Keratinocyte (primary cell): Measurements from ENCODE around the gene TAX1BP3. TPM values are rescaled to one million over a fixed set of nuclear protein-coding genes. Genes with fewer than 3 reads are reported as not detected.

ENCODE experiments used
- DNase-seq: peaks from one replicate; pipeline ENCODE4 v3.0.0-alpha.2; 2011; ENCODE audit warnings: low read depth, missing footprints, low spot score
- FAIRE-seq: peaks from 2 replicates; lab custom pipeline; 2011; peaks lifted over from hg19 to GRCh38; lab: Jason Lieb, UNC
- H2AFZ ChIP-seq: 2 replicates; pipeline ENCODE4 v1.6.0; 2012; ENCODE audit warnings: low read length, control low read depth, inconsistent platforms; ENCODE audit not compliant: control insufficient read depth
- H3K27ac ChIP-seq: 2 replicates; pipeline ENCODE4 v1.5.1; 2011; ENCODE audit warnings: low read length; ENCODE audit not compliant: control insufficient read depth, insufficient read depth
- H3K27me3 ChIP-seq: 3 replicates; pipeline ENCODE4 v1.6.0; 2011; ENCODE audit warnings: low read length; ENCODE audit not compliant: control insufficient read depth, insufficient read depth; ENCODE audit errors: extremely low read depth
- H3K36me3 ChIP-seq, 2 experiments: 2 replicates in 1 of 2; 3 replicates in 1 of 2; pipeline ENCODE4 v1.5.1; 2011; ENCODE audit warnings: low read length in 2 of 2, mild to moderate bottlenecking in 1 of 2; ENCODE audit not compliant: control insufficient read depth in 2 of 2, insufficient read depth in 2 of 2; ENCODE audit errors: extremely low read depth in 1 of 2
- H3K4me1 ChIP-seq: 3 replicates; pipeline ENCODE4 v1.5.1; 2011; ENCODE audit warnings: low read length; ENCODE audit not compliant: control insufficient read depth, insufficient read depth; ENCODE audit errors: extremely low read depth
- H3K4me2 ChIP-seq: 3 replicates; pipeline ENCODE4 v1.6.0; 2011; ENCODE audit warnings: low read depth, low read length; ENCODE audit not compliant: control insufficient read depth, insufficient read depth; ENCODE audit errors: extremely low read depth
- H3K4me3 ChIP-seq, 3 experiments: fragments of 200-600 bp in 1 of 3; sonication (generic) in 1 of 3; 2 replicates in 2 of 3; 3 replicates in 1 of 3; pipeline ENCODE4 v1.5.1; 2011 to 2016; ENCODE audit warnings: low read length in 3 of 3, mild to moderate bottlenecking in 3 of 3, control low read depth in 2 of 3, inconsistent platforms in 1 of 3, low read depth in 1 of 3, mixed read lengths in 1 of 3, mixed run types in 1 of 3, moderate library complexity in 1 of 3; ENCODE audit not compliant: control insufficient read depth in 2 of 3, insufficient read depth in 2 of 3; ENCODE audit errors: extremely low read depth in 1 of 3
- H3K79me2 ChIP-seq: 2 replicates; pipeline ENCODE4 v1.6.0; 2012; ENCODE audit warnings: low read length; ENCODE audit not compliant: control insufficient read depth, insufficient read depth
- H3K9ac ChIP-seq: 3 replicates; pipeline ENCODE4 v1.6.0; 2011; ENCODE audit warnings: low read length; ENCODE audit not compliant: control insufficient read depth, insufficient read depth; ENCODE audit errors: extremely low read depth
- H3K9me1 ChIP-seq: 3 replicates; pipeline ENCODE4 v1.6.0; 2011; ENCODE audit warnings: low read length; ENCODE audit not compliant: control insufficient read depth, insufficient read depth; ENCODE audit errors: extremely low read depth
- H3K9me3 ChIP-seq: 2 replicates; pipeline ENCODE4 v1.5.1; 2012; ENCODE audit warnings: low read depth, low read length; ENCODE audit not compliant: control insufficient read depth
- H4K20me1 ChIP-seq: 3 replicates; pipeline ENCODE4 v1.6.0; 2011; ENCODE audit warnings: low read length; ENCODE audit not compliant: control insufficient read depth, insufficient read depth; ENCODE audit errors: extremely low read depth
- EZH2 ChIP-seq: IDR thresholded peaks from one replicate; pipeline ENCODE4 v1.6.1; 2012; ENCODE audit warnings: inconsistent platforms, mild to moderate bottlenecking, low read length, moderate library complexity
- dilution Hi-C: fragments of 300-500 bp; cut with MboI; formaldehyde crosslinking; loops from one replicate; pipeline ENCODE4 v1.7.0; 2020; ENCODE audit warnings: low sequenced_read_pairs; ENCODE audit not compliant: extremely low pct_ligation_motif_present
- polyA plus RNA-seq, 5 experiments: library from polyadenylated mRNA; depleted of rRNA in 3 of 5; stranded (reverse) in 3 of 5; stranded (forward) in 1 of 5; unstranded in 1 of 5; fragments of >200 nt; gene quantifications; 1 replicate in 1 of 5; 2 replicates in 3 of 5; 3 replicates in 1 of 5; pipeline versions ENCODE4 v1.2.1 to v1.2.3, GENCODE V29; 2011 to 2012; ENCODE audit warnings: missing spikeins in 2 of 5, low read depth in 1 of 5, low replicate concordance in 1 of 5
- TF ChIP-seq, protein P1 (sequence below), 3 experiments: IDR thresholded peaks in 1 of 3; conservative IDR thresholded peaks in 1 of 3; optimal IDR thresholded peaks in 1 of 3; 2 replicates in 2 of 3; 3 replicates in 1 of 3; pipeline versions ENCODE3 to v1.5.1; 2011; ENCODE audit warnings: low read length in 3 of 3, mild to moderate bottlenecking in 3 of 3, moderate library complexity in 2 of 3, control low read depth in 1 of 3, inconsistent platforms in 1 of 3; ENCODE audit not compliant: insufficient read depth in 2 of 3; ENCODE audit errors: extremely low read depth in 1 of 3

The TAX1BP3 gene
- polyA plus RNA-seq, 1 donor (not counting 4 experiments of a cell fraction or from before 2014, with no cell fraction given): 126 TPM

DNA sequence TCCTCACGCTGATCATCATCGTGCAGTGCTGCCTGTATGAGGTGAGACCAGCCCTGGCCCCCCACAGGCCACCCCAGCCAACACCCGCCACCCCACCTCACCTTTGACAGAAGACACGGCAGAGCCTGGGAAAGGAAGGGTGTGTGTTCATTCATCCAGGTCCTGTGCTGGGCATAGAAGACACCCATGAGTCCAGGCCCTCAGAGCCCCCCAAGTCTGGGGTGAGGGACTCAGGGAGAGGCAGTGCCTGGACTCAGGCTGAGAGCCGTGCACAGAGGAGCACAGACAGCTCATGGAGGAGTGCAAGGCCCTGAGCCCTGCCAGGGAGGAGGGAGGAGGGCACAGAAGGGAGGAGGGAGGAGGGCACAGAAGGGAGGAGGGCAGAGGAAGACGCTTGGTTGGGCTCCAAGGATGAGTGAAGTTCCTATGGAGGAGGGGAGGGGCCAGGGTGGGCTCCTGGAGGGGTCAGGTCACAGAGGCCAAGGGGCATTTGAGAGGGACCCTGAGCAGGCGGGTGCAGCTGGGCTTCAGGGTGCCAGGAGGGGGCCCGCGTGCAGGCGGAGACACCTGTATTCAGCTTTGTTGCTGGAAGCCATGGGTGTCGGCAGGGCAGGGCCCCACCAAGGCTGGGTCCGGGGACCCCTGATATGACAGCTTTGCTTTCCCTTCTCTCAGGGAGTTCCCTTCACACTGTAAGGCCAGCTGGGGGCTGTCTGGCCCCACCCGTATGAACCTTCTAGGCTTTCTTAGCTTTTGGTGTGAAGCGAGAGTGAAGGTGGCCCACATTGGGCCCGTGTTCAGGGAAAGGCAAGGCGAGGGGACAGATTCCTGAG is 11.4 kb downstream of the TAX1BP3 start:
- Histone ChIP-seq H3K27ac (no peak overlapping the region), H3K36me3 (peaks cover 6 to 12% of the 10 kb centered on the region in 2 experiments), H3K79me2 (no peaks in the 10 kb centered on the region), H3K4me2 (no peak overlapping the region), H3K4me1 (peaks cover 17% of the 10 kb centered on the region), H3K27me3 (no peaks in the 10 kb centered on the region), H3K9me1 (peaks cover 7% of the 10 kb centered on the region), H3K4me3 (no peak overlapping the region), H3K9ac (no peak overlapping the region), H3K9me3 (no peaks in the 10 kb centered on the region), H4K20me1 (no peaks in the 10 kb centered on the region), H2AFZ (no peak overlapping the region)
- no peak for TF ChIP-seq EZH2
- TF ChIP-seq, protein P1, sequence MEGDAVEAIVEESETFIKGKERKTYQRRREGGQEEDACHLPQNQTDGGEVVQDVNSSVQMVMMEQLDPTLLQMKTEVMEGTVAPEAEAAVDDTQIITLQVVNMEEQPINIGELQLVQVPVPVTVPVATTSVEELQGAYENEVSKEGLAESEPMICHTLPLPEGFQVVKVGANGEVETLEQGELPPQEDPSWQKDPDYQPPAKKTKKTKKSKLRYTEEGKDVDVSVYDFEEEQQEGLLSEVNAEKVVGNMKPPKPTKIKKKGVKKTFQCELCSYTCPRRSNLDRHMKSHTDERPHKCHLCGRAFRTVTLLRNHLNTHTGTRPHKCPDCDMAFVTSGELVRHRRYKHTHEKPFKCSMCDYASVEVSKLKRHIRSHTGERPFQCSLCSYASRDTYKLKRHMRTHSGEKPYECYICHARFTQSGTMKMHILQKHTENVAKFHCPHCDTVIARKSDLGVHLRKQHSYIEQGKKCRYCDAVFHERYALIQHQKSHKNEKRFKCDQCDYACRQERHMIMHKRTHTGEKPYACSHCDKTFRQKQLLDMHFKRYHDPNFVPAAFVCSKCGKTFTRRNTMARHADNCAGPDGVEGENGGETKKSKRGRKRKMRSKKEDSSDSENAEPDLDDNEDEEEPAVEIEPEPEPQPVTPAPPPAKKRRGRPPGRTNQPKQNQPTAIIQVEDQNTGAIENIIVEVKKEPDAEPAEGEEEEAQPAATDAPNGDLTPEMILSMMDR (optimal IDR thresholded peaks at IDR 0.05 in 1 of 3, IDR thresholded peaks at IDR 0.05 in 1 of 3, conservative IDR thresholded peaks at IDR 0.05 in 1 of 3; ENCODE audit: extremely low read depth in 1 of 3, insufficient read depth in 2 of 3, low read length in 3 of 3): no peak
- dilution Hi-C loops: no loop called here
- no peak for DNase-seq
- FAIRE-seq: no peak

DNA sequence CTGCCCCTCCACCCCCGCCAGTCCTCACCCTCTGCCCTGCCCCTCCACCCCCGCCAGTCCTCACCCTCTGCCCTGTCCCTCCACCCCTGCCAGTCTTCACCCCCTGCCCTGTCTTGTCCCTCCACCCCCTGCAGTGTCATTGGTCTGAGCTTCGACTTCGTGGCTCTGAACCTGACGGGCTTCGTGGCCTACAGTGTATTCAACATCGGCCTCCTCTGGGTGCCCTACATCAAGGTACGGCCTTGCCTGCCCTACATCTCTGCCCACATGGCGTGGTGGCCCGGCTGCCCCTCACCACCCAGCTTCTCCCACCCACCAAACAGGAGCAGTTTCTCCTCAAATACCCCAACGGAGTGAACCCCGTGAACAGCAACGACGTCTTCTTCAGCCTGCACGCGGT is 12.0 kb downstream of the TAX1BP3 start:
- no peak for TF ChIP-seq EZH2
- Histone ChIP-seq H3K4me3 (no peak overlapping the region), H3K27me3 (no peaks in the 10 kb centered on the region), H3K79me2 (no peaks in the 10 kb centered on the region), H4K20me1 (no peaks in the 10 kb centered on the region), H3K9ac (no peak overlapping the region), H3K36me3 (peaks cover 3 to 11% of the 10 kb centered on the region in 2 experiments), H3K27ac (no peak overlapping the region), H2AFZ (no peak overlapping the region), H3K4me1 (peaks cover 17% of the 10 kb centered on the region), H3K9me3 (no peaks in the 10 kb centered on the region), H3K4me2 (no peak overlapping the region), H3K9me1 (peaks cover 5% of the 10 kb centered on the region)
- FAIRE-seq: no peak
- dilution Hi-C loops: no loop called here
- no peak for DNase-seq
